Vein endothelial cell (primary cell): Measurements from ENCODE around the gene YBX2. TPM values are rescaled to one million over a fixed set of nuclear protein-coding genes. Genes with fewer than 3 reads are reported as not detected.

Source experiments
- small RNA-seq: library from RNA; depleted of rRNA; stranded (forward); fragments of <200 nt; gene quantifications from one replicate; pipeline ENCODE3, GENCODE V24; 2012
- total RNA-seq: library from RNA; depleted of rRNA; stranded (reverse); fragments of >200 nt; gene quantifications from 2 replicates; pipeline ENCODE4 v1.2.3, GENCODE V29; 2012

YBX2 gene
- total RNA-seq, 1 donor: not detected

Small RNA genes lying within 50 kb of the gene (small RNA-seq; reads per million reads assigned to genes)
- not detected for gene AC026954.2
- gene RF00019: not detected

Other genes with a start within 250 kb of the YBX2 start
- 0.19 TPM in 1 of 2 replicates, not detected in the other for gene CLEC10A, start 214.4 kb downstream of the YBX2 start, total RNA-seq
- not detected in 2 replicates for gene ASGR2, start 179.8 kb downstream of the YBX2 start, total RNA-seq
- 10.3 and 10.8 TPM in 2 replicates for gene ASGR1, start 115.3 kb downstream of the YBX2 start, total RNA-seq
- gene DLG4, start 74.8 kb downstream of the YBX2 start, total RNA-seq: 10.7 and 23.5 TPM in 2 replicates
- gene ACADVL, start 74.7 kb downstream of the YBX2 start, total RNA-seq: 200 and 286 TPM in 2 replicates
- 54.3 and 57.8 TPM in 2 replicates for gene DVL2, start 60.1 kb downstream of the YBX2 start, total RNA-seq
- 57.2 and 58.5 TPM in 2 replicates for gene PHF23, start 55.2 kb downstream of the YBX2 start, total RNA-seq
- 229 and 455 TPM in 2 replicates for gene GABARAP, start 52.2 kb downstream of the YBX2 start, total RNA-seq
- 38.5 and 48.3 TPM in 2 replicates for gene CTDNEP1, start 42.9 kb downstream of the YBX2 start, total RNA-seq
- 36.9 and 42.9 TPM in 2 replicates for gene ELP5, start 42.4 kb downstream of the YBX2 start, total RNA-seq
- gene CLDN7, start 32.2 kb downstream of the YBX2 start, total RNA-seq: 10.8 and 13.4 TPM in 2 replicates
- 0.10 and 0.33 TPM in 2 replicates for gene SLC2A4, start 12.9 kb downstream of the YBX2 start, total RNA-seq
- 949 and 999 TPM in 2 replicates for gene EIF5A, start 13.0 kb upstream of the YBX2 start, total RNA-seq
- 43.1 and 48.1 TPM in 2 replicates for gene GPS2, start 20.7 kb upstream of the YBX2 start, total RNA-seq
- gene NEURL4, start 34.7 kb upstream of the YBX2 start, total RNA-seq: 17.0 and 21.3 TPM in 2 replicates
- gene ACAP1, start 41.9 kb upstream of the YBX2 start, total RNA-seq: not detected in 2 replicates
- gene KCTD11, start 57.5 kb upstream of the YBX2 start, total RNA-seq: 2.6 and 3.6 TPM in 2 replicates
- gene TMEM95, start 60.5 kb upstream of the YBX2 start, total RNA-seq: not detected in 2 replicates
- gene TNK1, start 86.5 kb upstream of the YBX2 start, total RNA-seq: 0.38 and 0.65 TPM in 2 replicates
- gene PLSCR3, start 99.9 kb upstream of the YBX2 start, total RNA-seq: 27.0 and 36.3 TPM in 2 replicates
- gene TMEM256, start 109.5 kb upstream of the YBX2 start, total RNA-seq: 41.6 and 153 TPM in 2 replicates
- gene NLGN2, start 113.2 kb upstream of the YBX2 start, total RNA-seq: 4.6 and 5.2 TPM in 2 replicates
- gene SPEM1, start 125.7 kb upstream of the YBX2 start, total RNA-seq: not detected in 2 replicates
- not detected in 2 replicates for gene SPEM2, start 131.0 kb upstream of the YBX2 start, total RNA-seq
- gene SPEM3, start 134.2 kb upstream of the YBX2 start, total RNA-seq: not detected in 2 replicates
- gene TMEM102, start 140.8 kb upstream of the YBX2 start, total RNA-seq: 13.1 and 13.6 TPM in 2 replicates
- 0.38 and 0.65 TPM in 2 replicates for gene FGF11, start 144.9 kb upstream of the YBX2 start, total RNA-seq
- gene CHRNB1, start 150.4 kb upstream of the YBX2 start, total RNA-seq: 5.5 and 5.9 TPM in 2 replicates
- 26.4 and 32.3 TPM in 2 replicates for gene ZBTB4, start 185.0 kb upstream of the YBX2 start, total RNA-seq
- not detected in 2 replicates for gene SLC35G6, start 186.8 kb upstream of the YBX2 start, total RNA-seq
- gene POLR2A, start 189.7 kb upstream of the YBX2 start, total RNA-seq: 128 and 163 TPM in 2 replicates